Measurements from ENCODE around the gene RCBTB1. TPM values are rescaled to one million over a fixed set of nuclear protein-coding genes. Genes with fewer than 3 reads are reported as not detected.

The RCBTB1 gene
- total RNA-seq, 1 donor from 2014 or later: 54.2 TPM

- no peaks in the 10 kb centered on the region for H3K27me3 ChIP-seq
- TF ChIP-seq CTCF (IDR thresholded peaks at IDR 0.05) (no peak), EZH2phosphoT487 (IDR thresholded peaks at IDR 0.05) (no peak), EZH2 (IDR thresholded peaks at IDR 0.05) (no peak)
- H3K36me3 ChIP-seq: no peaks in the 10 kb centered on the region
- Mint-ChIP-seq H3K4me1 (peaks cover 7% of the 10 kb centered on the region), H3K36me3 (peaks cover 20% of the 10 kb centered on the region), H3K4me3 (no peak overlapping the region), H3K9me3 (no peaks in the 10 kb centered on the region), H3K27me3 (ENCODE audit: insufficient read depth, low read depth) (no peaks in the 10 kb centered on the region), H3K27ac (no peak overlapping the region)
- no peak overlapping the region for H3K27ac ChIP-seq
- no peaks in the 10 kb centered on the region for H3K9me3 ChIP-seq (ENCODE audit: low read depth)
- no peak overlapping the region for H2AFZ ChIP-seq (replicated peaks)
- no peaks in the 10 kb centered on the region for H4K20me1 ChIP-seq (ENCODE audit: low read depth)
- no peak overlapping the region for H3K4me2 ChIP-seq
- no peaks in the 10 kb centered on the region for H3K4me1 ChIP-seq
- no peaks in the 10 kb centered on the region for H3K79me2 ChIP-seq (ENCODE audit: low read depth)
- peak overlapping the region; percentile 0 for H3K9ac ChIP-seq
- no peak for DNase-seq (ENCODE audit: low spot score)
- no peaks in the 10 kb centered on the region for H3F3A ChIP-seq (ENCODE audit: low read depth)
- H3K4me3 ChIP-seq: no peak overlapping the region
Observed at GRCh38 chr13:49528161-49528560, 57.2 kb downstream of the RCBTB1 start.

GRCh38 chr13:49527123-49527522 is 58.2 kb downstream of the RCBTB1 start:
- Histone ChIP-seq H2AFZ (replicated peaks) (no peak overlapping the region), H3F3A (ENCODE audit: low read depth) (no peaks in the 10 kb centered on the region), H4K20me1 (ENCODE audit: low read depth) (no peaks in the 10 kb centered on the region), H3K27me3 (no peaks in the 10 kb centered on the region), H3K9ac (no peak overlapping the region), H3K4me3 (no peak overlapping the region), H3K79me2 (ENCODE audit: low read depth) (no peaks in the 10 kb centered on the region), H3K9me3 (ENCODE audit: low read depth) (no peaks in the 10 kb centered on the region), H3K4me1 (no peaks in the 10 kb centered on the region), H3K4me2 (no peak overlapping the region), H3K27ac (no peak overlapping the region), H3K36me3 (no peaks in the 10 kb centered on the region)
- no peaks in the 10 kb centered on the region for H3K9me3 Mint-ChIP-seq
- peaks cover 13% of the 10 kb centered on the region for H3K36me3 Mint-ChIP-seq
- peaks cover 7% of the 10 kb centered on the region for H3K4me1 Mint-ChIP-seq
- H3K4me3 Mint-ChIP-seq: no peak overlapping the region
- H3K27me3 Mint-ChIP-seq (ENCODE audit: insufficient read depth, low read depth): no peaks in the 10 kb centered on the region
- H3K27ac Mint-ChIP-seq: no peak overlapping the region
- TF ChIP-seq EZH2phosphoT487 (IDR thresholded peaks at IDR 0.05) (no peak), EZH2 (IDR thresholded peaks at IDR 0.05) (no peak), CTCF (IDR thresholded peaks at IDR 0.05) (no peak)
- DNase-seq (ENCODE audit: low spot score): no peak

- DNase-seq (ENCODE audit: low spot score): no peak
- Histone ChIP-seq H3K9ac (no peak overlapping the region), H3K36me3 (no peaks in the 10 kb centered on the region), H4K20me1 (ENCODE audit: low read depth) (no peaks in the 10 kb centered on the region), H3K4me1 (no peaks in the 10 kb centered on the region), H3F3A (ENCODE audit: low read depth) (no peaks in the 10 kb centered on the region), H3K27ac (no peak overlapping the region), H3K79me2 (ENCODE audit: low read depth) (no peaks in the 10 kb centered on the region), H3K27me3 (no peaks in the 10 kb centered on the region), H3K4me3 (no peak overlapping the region), H3K4me2 (no peak overlapping the region), H2AFZ (replicated peaks) (no peak overlapping the region), H3K9me3 (ENCODE audit: low read depth) (no peaks in the 10 kb centered on the region)
- no peaks in the 10 kb centered on the region for H3K9me3 Mint-ChIP-seq
- peaks cover 1% of the 10 kb centered on the region for H3K36me3 Mint-ChIP-seq
- no peak overlapping the region for H3K4me3 Mint-ChIP-seq
- H3K4me1 Mint-ChIP-seq: no peaks in the 10 kb centered on the region
- no peak overlapping the region for H3K27ac Mint-ChIP-seq
- no peaks in the 10 kb centered on the region for H3K27me3 Mint-ChIP-seq (ENCODE audit: insufficient read depth, low read depth)
- TF ChIP-seq EZH2 (IDR thresholded peaks at IDR 0.05): no peak
- TF ChIP-seq EZH2phosphoT487 (IDR thresholded peaks at IDR 0.05): no peak
- no peak for TF ChIP-seq CTCF (IDR thresholded peaks at IDR 0.05)
Observed at GRCh38 chr13:49524740-49525501, 60.4 kb downstream of the RCBTB1 start.

All from neural progenitor cell (in vitro differentiated cells).